ENCODE data around the gene SCTR. TPM values are rescaled to one million over a fixed set of nuclear protein-coding genes. Genes with fewer than 3 reads are reported as not detected.

Gene SCTR
- total and polyA plus RNA-seq, 2 of the 13 experiments (the other 11 are each of a cell fraction or from before 2014, with no cell fraction given), result not detected

DNA sequence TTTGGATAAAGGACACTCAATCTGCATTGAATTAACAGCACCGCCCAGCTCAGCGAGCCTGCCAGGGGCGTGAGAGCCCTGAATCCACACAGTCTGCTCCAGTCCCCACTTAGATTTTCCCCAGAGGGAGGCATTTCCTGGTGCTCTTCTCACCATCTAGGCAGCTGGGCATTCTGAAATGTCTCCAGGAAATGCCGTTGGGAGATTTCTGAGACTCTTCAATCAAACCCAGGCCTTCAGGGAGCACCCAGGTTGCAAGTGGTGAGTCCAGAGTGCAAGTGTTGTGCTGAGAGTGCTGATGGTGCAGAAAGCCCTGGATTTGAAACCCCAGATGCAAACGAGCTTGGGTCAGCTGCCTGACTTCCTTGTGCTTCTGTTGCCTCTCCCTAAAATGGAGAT lies 116.1 kb downstream of the SCTR start (continued):
- TF ChIP-seq ZNF577 (CRISPR knock-in tag; IDR thresholded peaks at IDR 0.05; ENCODE audit: borderline replicate concordance, low read depth) (no peak), FUBP1 (CRISPR knock-in tag; IDR thresholded peaks at IDR 0.05; ENCODE audit: borderline replicate concordance) (no peak), FOXP4 (CRISPR knock-in tag; IDR thresholded peaks at IDR 0.05) (no peak), TP53 (CRISPR knock-in tag; conservative IDR thresholded peaks at IDR 0.05) (no peak), FOXJ3 (CRISPR knock-in tag; IDR thresholded peaks at IDR 0.05; ENCODE audit: borderline replicate concordance) (no peak), ZNF709 (CRISPR knock-in tag; IDR thresholded peaks at IDR 0.05) (no peak), ZNF781 (CRISPR knock-in tag; IDR thresholded peaks at IDR 0.05; ENCODE audit: borderline replicate concordance, not compliant biosample characterization) (no peak), ZNF136 (CRISPR knock-in tag; IDR thresholded peaks at IDR 0.05; ENCODE audit: low read depth) (no peak), ZNF101 (CRISPR knock-in tag; IDR thresholded peaks at IDR 0.05; ENCODE audit: borderline replicate concordance, low read depth) (no peak), TGIF2 (CRISPR knock-in tag; IDR thresholded peaks at IDR 0.05) (no peak), IKZF4 (CRISPR knock-in tag; IDR thresholded peaks at IDR 0.05; ENCODE audit: borderline replicate concordance, low read depth, not compliant biosample characterization) (peak; percentile 74), ZNF367 (CRISPR knock-in tag; IDR thresholded peaks at IDR 0.05; ENCODE audit: borderline replicate concordance) (no peak), SMC3 (IDR thresholded peaks at IDR 0.05; ENCODE audit: low read length) (no peak), ZNF180 (CRISPR knock-in tag; IDR thresholded peaks at IDR 0.05; ENCODE audit: borderline replicate concordance, low read depth) (no peak), ZBTB7B (CRISPR knock-in tag; IDR thresholded peaks at IDR 0.05) (no peak), ZNF44 (CRISPR knock-in tag; IDR thresholded peaks at IDR 0.05) (peak; percentile 41), DMAP1 (CRISPR knock-in tag; IDR thresholded peaks at IDR 0.05) (no peak), WIZ (CRISPR knock-in tag; IDR thresholded peaks at IDR 0.05) (no peak), FOXK1 (CRISPR knock-in tag; IDR thresholded peaks at IDR 0.05; ENCODE audit: borderline replicate concordance, low read depth) (no peak), RBM22 (optimal IDR thresholded peaks at IDR 0.05; ENCODE audit: low read length) (no peak)
- TF ChIP-seq, protein P1, sequence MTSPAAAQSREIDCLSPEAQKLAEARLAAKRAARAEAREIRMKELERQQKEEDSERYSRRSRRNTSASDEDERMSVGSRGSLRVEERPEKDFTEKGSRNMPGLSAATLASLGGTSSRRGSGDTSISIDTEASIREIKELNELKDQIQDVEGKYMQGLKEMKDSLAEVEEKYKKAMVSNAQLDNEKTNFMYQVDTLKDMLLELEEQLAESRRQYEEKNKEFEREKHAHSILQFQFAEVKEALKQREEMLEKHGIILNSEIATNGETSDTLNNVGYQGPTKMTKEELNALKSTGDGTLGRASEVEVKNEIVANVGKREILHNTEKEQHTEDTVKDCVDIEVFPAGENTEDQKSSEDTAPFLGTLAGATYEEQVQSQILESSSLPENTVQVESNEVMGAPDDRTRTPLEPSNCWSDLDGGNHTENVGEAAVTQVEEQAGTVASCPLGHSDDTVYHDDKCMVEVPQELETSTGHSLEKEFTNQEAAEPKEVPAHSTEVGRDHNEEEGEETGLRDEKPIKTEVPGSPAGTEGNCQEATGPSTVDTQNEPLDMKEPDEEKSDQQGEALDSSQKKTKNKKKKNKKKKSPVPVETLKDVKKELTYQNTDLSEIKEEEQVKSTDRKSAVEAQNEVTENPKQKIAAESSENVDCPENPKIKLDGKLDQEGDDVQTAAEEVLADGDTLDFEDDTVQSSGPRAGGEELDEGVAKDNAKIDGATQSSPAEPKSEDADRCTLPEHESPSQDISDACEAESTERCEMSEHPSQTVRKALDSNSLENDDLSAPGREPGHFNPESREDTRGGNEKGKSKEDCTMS (CRISPR knock-in tag; conservative IDR thresholded peaks at IDR 0.05), result no peak
- TF ChIP-seq, protein P2, sequence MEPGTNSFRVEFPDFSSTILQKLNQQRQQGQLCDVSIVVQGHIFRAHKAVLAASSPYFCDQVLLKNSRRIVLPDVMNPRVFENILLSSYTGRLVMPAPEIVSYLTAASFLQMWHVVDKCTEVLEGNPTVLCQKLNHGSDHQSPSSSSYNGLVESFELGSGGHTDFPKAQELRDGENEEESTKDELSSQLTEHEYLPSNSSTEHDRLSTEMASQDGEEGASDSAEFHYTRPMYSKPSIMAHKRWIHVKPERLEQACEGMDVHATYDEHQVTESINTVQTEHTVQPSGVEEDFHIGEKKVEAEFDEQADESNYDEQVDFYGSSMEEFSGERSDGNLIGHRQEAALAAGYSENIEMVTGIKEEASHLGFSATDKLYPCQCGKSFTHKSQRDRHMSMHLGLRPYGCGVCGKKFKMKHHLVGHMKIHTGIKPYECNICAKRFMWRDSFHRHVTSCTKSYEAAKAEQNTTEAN (CRISPR knock-in tag; conservative IDR thresholded peaks at IDR 0.05), result no peak
- TF ChIP-seq, protein P3, sequence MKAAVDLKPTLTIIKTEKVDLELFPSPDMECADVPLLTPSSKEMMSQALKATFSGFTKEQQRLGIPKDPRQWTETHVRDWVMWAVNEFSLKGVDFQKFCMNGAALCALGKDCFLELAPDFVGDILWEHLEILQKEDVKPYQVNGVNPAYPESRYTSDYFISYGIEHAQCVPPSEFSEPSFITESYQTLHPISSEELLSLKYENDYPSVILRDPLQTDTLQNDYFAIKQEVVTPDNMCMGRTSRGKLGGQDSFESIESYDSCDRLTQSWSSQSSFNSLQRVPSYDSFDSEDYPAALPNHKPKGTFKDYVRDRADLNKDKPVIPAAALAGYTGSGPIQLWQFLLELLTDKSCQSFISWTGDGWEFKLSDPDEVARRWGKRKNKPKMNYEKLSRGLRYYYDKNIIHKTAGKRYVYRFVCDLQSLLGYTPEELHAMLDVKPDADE (CRISPR knock-in tag; IDR thresholded peaks at IDR 0.05), result no peak
